Frontal cortex (tissue), 4 donors: Measurements from ENCODE around the gene HAVCR1. TPM values are rescaled to one million over a fixed set of nuclear protein-coding genes. Genes with fewer than 3 reads are reported as not detected.
"Not testable (repeated sequence)": the region's sequence is repeated elsewhere in the genome, so short reads cannot be mapped to it uniquely, and the experiment has no call there.

Experiments
- DNase-seq, 2 donors: peaks; one replicate each; pipeline ENCODE4 v3.0.0; 2012; ENCODE audit warnings: low spot score in 2 of 2
- FAIRE-seq: peaks from 2 replicates; lab custom pipeline; 2012; peaks lifted over from hg19 to GRCh38; lab: Jason Lieb, UNC
- total RNA-seq: library from RNA; depleted of rRNA; stranded (reverse); fragments of >200 nt; gene quantifications from one replicate; pipeline ENCODE4 v1.2.3, GENCODE V29; 2014
- donor health status: control.
- donor health status: control.
- donor health status: control.

HAVCR1 gene
- total RNA-seq = 0.82 TPM

DNA sequence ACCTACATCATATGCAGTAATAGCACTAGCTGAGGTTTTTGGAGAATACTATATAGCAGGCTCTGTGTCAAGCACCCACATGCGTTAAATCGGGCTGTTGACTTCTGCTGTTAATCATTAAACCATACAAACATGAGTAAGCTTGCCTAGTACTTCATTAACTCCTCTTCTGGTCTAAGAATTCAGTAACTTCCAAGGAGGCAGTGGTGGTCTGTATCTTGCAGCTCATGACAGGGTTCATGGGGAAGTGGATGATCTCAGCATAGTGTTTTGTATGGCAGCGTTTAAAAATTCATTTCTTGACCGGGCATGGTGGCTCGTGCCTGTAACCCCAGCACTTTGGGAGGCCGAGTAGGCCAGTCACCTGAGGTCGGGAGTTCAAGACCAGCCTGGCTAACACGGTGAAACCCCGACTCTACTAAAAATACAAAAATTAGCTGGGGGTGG lies at the start of gene HAVCR1:
Gene HAVCR1, minus strand, starts transcription at position 24 of the 447 bp plus-strand sequence. CDS start 1,173 bp downstream, outside the sequence.
- no peak for DNase-seq
- FAIRE-seq = no peak

DNA sequence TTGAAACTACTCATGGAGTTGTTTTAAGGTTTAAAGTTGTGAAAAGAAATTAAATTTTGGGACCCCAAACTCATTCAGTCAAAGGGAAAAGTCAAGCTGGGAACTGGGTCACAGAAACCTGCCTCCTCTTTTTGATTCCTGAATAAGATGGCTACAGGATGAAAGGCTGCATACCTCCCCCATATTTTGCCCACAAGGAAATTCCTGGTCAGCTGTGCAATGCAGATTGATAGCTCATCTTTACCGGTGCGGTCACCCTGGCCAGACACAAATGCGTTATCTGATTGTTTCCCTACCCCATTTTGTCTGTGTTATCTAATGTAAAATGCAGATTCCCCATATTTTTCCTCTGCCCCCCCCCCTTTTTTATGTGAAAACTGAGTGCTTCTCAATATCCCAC lies 48.6 kb upstream of the HAVCR1 start:
- FAIRE-seq = no peak
- DNase-seq = no peak

DNA sequence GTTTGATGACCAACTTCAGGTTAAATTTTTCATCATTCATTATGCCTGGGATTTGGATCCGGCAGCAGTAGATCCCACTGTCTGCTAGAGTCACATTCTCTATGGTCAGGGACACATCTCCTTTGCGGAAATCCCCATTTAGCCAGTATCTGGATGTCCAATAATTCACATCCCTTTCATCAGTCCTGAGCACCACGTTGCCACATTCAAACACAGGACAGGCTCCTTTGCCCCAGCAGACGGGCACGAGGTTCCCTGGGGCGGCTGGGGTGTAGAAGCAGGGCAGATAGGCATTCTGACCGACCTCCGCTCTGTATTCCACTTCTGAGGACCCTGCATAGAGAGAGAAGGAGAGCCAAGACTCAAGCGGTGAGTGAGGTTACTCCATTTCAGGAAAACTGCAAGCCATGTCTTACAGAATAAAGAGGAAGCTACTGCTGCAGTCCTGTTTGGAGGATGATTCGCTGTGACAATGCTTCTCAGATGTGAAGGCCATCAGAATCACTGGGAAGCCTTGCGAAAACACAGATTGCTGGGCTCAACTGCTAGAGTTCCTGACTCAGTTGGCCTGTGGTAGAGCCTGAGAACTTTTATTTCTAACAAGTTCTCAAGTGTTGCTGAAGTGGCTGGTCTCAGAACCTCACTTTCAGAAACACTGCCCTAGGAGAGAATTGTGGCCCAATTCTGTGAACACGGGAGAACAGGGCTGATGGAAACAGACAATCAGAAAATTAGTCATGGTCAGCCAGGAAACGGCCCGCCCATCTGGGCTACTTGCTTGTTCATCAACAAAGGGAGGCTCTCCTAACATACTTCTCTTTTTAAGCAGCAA lies 47.9 kb upstream of the HAVCR1 start:
- no peak for DNase-seq

DNA sequence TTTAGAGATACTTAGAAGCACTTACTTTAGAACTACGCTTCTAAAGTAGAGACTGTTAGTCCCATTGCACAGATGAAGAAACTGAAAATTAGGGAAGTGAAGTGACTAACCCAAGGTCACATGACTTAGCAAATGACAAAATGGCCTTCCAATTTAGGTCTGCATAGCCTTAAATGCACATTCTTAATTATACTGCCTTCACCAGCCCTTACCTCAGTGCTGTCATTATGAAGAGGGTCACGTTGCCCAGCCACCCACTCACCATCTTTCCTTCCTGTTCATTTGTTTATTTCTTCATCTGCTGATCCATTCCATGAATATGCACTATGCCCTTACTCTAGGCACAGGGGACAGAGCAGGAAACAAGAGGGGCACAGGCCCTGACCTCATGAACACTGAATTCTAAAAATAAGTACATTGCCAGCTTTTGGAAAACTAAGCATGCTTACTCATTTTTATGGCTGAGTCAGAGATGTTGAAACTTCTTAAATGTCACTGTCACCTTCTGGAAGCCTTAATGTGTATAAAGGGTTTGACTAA lies 41.3 kb upstream of the HAVCR1 start:
- no peak for FAIRE-seq

More for the DNA sequence above, 47.9 kb upstream of the HAVCR1 start:
- no peak for FAIRE-seq

DNA sequence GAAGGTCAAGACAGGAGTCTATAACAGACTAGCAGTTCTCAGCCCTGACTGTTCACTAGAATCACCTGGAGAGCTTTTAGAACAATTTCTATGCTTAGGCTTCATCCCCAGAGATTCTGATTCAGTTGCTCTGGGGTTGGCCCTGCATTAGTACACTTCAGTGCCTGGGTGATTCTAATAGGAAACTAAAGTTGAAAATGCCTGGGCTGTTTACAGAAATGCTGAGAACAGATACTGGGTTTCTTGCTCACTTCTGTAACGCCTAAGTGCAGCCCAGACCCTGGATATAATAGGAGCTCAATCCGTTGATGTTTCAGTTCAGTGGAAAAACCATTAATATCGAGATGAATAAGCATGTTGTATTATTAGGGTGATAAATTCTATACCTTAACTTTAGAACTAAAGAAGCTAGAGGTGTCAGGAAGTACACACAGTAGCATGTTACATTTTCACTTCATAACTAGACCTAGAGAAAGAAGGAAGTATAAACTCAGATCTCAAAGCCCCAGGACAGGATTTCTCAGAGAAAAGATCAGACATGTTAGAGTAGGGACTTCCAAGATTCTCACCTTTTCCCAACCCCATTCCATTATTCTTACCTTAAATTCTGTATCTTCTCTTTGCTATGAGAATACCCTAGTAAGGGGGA lies 29.6 kb upstream of the HAVCR1 start:
- DNase-seq (no peak), FAIRE-seq (no peak)

More for the DNA sequence above, 41.3 kb upstream of the HAVCR1 start:
- no peak for DNase-seq

DNA sequence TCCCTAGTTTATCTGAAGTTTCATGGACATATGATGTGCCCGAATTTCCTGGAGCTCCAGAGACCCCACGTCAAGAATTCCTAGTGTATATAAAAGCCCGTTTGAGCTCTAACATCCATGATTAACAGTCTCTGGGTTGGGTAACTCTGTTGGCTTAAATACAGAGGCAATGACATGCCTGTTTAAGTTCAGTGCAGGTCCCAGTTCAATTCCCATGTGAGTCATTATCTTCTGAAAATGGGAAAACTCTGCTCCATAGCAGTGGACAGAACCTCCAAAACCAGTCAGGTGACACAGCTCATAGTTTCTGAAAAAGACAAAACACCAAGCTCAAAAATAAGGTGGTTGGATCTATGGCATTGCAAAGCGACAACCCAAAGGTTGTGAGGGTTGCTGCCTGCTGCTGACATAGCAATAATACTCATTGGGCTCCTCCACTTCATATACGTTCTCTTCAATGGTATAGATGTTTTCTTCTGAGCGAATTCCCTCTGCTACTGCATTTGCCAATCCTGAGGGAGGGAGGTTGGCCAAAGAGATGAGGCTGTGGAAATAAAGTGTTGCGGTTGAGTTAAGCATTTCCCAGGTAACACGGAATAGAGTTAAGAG lies 27.9 kb upstream of the HAVCR1 start:
- FAIRE-seq = no peak
- no peak for DNase-seq

DNA sequence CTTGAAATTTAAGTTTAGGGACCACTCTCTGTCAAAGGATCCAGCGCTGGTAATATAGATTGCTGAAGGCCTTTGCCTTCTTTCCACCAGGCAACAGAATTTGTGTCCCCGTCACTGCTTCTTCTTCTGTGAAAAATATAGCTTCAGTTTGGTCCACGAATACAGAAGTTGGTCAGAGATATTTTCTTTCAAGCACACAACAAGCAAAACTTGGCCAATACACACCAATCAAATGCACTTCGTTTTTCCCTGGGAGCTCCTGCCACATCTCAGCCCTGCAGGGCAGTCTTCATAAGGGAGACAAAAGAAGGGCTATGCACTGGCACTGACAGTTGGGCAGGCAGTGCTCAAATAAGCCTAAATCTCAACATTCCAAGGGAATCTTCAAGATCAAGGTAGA lies 27.0 kb upstream of the HAVCR1 start:
- no peak for FAIRE-seq
- no peak for DNase-seq

DNA sequence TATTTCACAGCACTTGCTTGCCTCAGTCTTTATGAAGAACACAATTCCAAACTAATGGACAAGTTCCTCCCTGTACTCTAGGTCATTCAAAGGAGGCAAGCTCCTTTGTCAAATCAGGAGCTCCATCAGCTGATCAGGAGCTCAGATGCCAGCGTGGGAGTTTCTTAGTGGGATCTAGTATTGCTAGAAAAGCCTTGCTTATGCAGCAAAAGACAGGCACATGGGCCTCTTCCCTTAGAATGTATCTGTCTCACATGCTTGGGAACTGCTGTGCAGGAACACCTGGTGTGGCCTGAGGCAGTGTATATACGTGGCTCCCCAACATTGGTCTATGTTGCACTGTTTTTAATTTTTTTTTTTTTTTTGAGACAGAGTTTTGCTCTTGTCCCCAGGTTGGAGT lies 21.4 kb upstream of the HAVCR1 start:
- FAIRE-seq = no peak
- DNase-seq = no peak

DNA sequence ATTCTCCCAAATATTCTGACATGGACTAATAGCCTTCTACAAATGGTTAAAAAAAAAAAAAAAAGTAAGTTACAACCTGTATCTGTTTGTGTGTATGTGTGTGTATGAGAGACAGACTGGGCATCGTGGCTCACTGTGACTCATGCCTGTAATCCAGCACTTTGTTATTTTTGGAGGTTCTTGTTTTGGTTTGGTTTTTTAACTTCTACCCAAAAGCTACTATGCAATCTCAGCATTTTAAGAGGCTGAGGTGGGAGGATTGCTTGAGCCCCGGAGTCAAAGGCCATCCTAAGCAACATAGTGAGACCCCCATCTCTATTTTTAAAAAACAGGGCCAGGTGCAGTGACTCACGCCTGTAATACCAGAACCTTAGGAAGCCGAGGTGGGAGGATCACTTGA lies 17.6 kb upstream of the HAVCR1 start:
- DNase-seq (no peak), FAIRE-seq (no peak)

DNA sequence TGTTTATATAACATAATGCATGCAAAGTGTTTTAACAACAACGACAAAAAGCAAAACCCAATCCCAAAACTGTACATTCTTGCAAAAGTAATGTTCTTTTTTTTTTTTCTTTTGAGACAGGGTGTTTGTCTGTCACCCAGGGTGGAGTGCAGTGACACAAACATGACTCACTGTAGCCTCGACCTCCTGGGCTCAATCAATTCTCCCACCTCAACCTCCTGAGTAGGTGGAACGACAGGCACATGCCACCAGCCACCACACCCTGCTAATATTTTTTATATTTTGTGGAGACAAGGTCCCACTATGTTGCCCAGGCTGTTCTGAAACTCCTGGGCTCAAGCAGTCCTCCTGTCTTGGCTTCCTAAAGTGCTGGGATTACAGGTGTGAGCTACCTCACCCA lies 13.6 kb upstream of the HAVCR1 start:
- FAIRE-seq (no peak), DNase-seq (no peak)

DNA sequence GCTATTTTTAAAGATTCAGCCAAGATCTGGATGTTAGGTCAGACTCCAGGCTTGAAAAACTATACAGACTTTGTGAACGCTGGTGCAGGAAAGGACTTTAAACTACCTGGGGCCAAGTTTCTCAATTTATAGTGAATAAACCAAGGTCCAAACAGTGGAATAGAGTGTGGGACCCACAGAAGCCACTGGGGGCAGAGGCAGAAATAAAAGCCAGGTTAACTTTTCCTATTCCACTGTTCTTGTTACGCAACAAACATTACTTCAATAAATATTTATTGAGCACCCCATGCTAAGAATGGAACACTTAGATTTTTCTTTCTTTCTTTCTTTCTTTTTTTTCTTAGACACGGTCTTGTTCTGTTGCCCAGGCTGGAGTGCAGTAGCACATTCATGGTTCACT lies 11.0 kb upstream of the HAVCR1 start:
- FAIRE-seq (no peak), DNase-seq (no peak)

DNA sequence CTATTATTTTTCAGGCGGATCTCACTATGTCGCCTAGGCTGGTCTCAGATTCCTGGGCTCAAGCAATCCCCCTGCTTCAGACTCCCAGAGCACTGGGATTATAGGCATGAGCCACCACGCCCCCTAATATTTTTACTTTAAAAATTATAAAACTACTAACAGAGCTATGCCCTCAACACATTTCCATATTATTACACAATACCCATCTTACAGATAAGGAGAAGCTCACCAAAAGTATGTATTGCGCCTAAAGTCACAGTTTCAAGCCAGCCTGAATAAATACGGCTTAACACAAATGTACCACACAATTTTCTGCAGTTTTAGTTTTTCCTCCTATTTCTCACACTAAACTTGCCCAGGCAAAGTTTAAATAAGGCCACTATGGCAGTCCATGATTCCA lies 9.9 kb upstream of the HAVCR1 start:
- DNase-seq (no peak), FAIRE-seq (no peak)

DNA sequence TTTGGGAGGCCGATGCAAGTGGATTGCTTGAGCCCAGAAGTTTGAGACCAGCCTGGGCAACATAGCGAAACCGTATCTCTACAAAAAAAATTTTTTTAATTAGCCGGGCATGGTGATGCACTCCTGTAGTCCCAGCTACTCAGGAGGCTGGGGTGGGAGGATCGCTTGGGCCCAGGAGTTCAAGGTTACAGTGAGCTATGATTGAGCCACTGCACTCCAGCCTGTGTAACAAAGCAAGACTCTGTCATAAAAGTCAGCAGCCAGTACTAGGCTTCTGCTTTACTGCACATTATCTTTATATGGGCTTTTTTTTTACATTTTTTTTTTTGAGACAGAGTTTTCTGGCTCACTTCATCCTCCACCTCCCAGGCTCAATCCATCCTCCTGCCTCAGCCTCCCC lies 9.4 kb upstream of the HAVCR1 start:
- FAIRE-seq = no peak
- DNase-seq = no peak

DNA sequence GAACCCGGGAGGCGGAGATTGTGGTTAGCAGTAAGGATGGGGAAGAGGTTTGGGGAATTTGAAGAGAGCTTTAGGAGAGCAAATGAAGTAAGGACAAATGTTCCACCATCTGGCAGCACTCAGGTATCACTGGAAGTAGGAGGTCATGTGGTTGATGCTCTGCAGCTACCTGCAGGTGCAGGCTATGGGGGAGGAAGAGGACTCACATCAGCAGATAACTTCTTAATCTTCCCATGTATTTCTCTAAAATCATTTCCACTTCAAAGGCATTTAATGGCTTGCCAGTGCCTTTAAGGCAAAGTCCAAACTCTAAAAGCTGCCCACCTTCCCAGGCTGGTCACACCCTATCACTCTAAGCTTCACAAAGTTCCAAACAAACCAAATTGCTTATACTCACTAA lies 8.1 kb upstream of the HAVCR1 start:
- no peak for FAIRE-seq
- DNase-seq = no peak

DNA sequence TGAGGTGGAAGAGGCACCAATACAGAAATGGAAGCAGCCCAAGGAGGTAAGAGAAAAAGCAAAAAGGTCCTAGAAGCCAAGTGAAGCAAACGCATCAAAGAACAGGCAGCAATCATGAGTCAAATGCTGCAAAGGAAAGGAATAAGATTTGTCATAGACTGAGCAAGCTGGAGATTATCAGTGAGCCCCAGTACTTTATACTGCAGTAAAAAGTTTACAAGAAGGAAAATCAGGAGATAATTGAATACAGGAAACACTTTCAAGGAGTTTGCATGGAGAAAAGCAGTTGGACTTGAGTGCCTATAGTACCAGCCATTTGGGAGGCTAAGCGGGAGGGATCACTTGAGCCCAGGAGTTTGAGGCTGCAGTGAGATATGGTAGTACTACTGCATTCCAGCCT lies 7.2 kb upstream of the HAVCR1 start:
- FAIRE-seq (no peak), DNase-seq (no peak)

DNA sequence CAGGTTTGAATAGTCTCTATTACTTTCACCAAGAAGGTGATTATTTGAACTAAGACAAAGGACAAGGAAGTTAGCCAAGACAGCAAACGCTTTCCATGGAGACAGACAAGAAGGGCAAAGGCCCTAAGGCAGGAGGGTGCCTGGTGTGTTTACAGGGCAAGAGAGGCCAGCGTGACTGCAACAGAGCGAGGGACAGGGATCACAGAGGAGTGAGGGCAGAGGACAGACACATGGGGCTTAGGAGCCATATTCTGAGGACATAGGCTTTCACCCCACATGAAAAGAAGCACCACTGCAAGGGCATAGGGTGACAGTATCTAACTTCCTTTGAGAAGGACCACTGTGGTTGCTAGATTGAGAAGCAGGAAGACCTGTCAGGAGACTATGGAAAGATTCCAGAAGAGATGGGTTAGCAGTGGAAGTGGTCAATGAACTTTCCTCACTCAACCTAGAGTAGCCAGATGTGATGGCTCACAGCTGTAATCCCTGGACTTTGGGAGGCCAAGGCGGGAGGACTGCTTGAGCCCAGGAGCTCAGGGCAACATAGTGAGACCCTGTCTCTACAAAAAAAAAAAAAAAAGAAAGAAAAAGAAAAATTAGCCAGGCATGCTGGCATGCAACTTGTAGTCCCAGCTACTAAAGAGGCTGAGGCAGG lies 5.0 kb upstream of the HAVCR1 start:
- DNase-seq = no peak
- FAIRE-seq = no peak

DNA sequence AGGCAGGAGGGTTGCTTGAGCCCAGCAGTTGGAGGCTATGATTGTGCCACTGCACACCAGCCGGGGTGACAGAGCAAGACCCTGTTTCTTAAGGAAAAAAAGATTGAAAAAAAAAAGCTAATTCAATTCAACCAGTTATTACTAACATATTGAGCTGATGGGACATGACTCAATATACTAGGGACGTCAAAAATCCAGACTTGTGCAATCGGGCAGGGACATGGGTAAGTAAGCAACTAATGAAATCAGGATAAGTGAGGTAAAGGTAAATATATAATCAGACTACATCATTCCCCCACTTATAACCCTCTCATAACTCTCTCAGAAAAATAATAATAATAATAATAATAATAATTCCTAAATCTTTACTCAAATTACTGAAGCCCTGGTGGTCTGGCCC lies 975 bp upstream of the HAVCR1 start:
- FAIRE-seq (no peak), DNase-seq (no peak)

DNA sequence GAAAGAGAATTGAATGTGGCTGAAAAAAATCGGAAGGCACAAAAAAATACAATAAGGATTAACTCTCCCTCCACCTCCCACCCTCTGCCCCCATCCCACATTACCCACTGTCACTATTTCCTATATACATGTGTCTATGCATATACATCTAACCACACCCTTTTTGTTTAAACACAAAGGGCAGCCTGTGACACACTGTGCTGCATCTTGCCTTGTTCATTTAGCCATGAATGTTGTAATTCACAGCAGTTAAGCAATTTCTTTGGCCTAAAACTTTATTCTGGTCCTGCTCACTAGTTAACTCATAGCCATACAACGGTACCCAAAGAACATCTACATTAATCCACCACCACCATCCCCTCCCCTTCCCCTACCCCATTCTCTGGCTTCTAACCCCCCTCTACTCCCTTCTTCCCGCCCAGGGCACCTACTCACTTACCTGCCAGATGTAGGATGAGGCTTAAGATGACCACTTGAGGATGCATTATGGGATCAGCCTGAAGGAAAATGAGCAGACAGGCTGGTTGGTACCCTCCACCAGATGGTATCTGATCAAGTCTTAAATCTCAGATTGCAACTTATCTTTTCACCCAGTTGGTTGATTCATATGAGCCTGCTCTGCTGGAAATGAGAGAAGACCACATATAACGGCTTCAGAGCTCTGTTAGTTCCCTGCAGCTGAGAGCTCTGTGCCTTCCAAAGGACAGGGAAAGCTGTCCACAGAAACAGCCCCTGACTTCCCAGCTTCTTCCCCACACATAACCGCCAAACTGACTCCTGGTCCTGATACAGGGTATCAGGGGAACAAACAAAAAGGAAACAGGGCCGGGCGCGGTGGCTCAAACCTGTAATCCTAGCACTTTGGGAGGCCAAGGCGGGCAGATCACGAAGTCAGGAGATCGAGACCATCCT lies 1.2 kb downstream of the HAVCR1 start:
- FAIRE-seq = no peak

DNA sequence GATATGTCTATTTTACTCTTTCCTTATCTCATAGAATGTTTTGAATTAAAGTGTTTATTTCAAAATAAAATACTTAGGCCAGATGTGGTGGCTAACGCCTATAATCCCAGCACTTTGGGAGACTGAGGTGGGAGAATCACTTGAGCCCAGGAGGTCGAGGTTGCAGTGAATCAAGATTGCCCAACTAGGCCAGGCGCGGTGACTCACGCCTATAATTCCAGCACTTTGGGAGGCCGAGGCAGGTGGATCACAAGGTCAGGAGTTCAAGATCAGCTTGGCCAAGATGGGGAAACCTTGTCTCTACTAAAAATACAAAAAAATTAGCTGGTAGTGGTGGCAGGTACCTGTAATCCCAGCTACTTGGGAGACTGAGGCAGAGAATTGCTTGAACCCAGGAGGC lies 2.1 kb downstream of the HAVCR1 start:
- not testable (repeated sequence) for DNase-seq, FAIRE-seq

More for the DNA sequence above, 1.2 kb downstream of the HAVCR1 start:
- no peak for DNase-seq
